D721Med (cell line): ENCODE data around the gene PCBP3.

Source experiments
- DNase-seq: peaks from one replicate; pipeline ENCODE4 v3.0.0; 2011; ENCODE audit warnings: low spot score; ENCODE audit not compliant: insufficient read length
- FAIRE-seq: peaks from 2 replicates; lab custom pipeline; 2011; peaks lifted over from hg19 to GRCh38; lab: Jason Lieb, UNC
- CTCF ChIP-seq: IDR thresholded peaks from 2 replicates; pipeline ENCODE4 v1.5.1; 2012; ENCODE audit warnings: mild to moderate bottlenecking, control low read depth; ENCODE audit not compliant: insufficient read depth; ENCODE audit errors: missing control alignments

The PCBP3 gene

GRCh38 chr21:45859762-45860357, 216.3 kb downstream of the PCBP3 start:
- FAIRE-seq (no peak), DNase-seq (no peak)
- TF ChIP-seq CTCF = no peak

GRCh38 chr21:45860493-45861155, 217.1 kb downstream of the PCBP3 start:
- DNase-seq = no peak
- no peak for FAIRE-seq
- no peak for TF ChIP-seq CTCF

- FAIRE-seq (no peak), DNase-seq (no peak)
- no peak for TF ChIP-seq CTCF
Observed at GRCh38 chr21:45861156-45861870, 217.8 kb downstream of the PCBP3 start.

DNA sequence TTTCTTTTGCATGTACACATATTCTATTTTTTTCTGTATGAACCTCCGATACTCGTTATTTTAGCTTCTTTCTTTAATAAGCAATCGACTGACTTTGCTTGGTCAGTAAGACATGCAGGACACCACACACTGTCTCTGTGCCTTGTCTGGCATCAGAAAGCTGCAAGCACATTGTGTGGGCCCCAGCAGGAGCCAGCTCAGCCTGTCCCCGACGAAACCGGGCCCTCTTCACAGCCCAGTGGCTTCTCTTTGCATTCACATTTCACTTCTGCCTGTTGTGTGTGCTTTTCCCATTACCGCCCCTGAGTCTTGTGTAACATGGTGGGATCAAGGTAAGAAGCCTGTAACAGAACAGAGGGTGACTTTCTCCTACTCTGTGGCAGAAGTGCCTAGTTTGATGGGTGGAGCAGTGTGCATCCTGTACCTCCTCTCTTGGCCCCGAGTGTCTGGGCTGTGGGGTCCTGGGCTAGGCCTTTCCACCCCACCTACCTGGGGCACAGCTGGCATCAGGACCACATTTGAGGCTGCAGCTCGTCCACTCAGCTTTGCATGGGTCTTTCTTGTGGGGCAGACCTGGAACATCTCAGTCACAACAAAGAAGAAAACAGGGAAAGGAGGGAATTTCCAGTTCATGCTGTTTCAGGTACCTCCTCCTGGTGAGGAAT, 219.2 kb downstream of the PCBP3 start:
- no peak for TF ChIP-seq CTCF
- FAIRE-seq = no peak
- no peak for DNase-seq

GRCh38 chr21:45863267-45863666, 219.7 kb downstream of the PCBP3 start:
- FAIRE-seq (no peak), DNase-seq (no peak)
- no peak for TF ChIP-seq CTCF

- no peak for DNase-seq
- TF ChIP-seq CTCF = no peak
- FAIRE-seq = no peak
Observed at GRCh38 chr21:45863751-45864150, 220.2 kb downstream of the PCBP3 start.

DNA sequence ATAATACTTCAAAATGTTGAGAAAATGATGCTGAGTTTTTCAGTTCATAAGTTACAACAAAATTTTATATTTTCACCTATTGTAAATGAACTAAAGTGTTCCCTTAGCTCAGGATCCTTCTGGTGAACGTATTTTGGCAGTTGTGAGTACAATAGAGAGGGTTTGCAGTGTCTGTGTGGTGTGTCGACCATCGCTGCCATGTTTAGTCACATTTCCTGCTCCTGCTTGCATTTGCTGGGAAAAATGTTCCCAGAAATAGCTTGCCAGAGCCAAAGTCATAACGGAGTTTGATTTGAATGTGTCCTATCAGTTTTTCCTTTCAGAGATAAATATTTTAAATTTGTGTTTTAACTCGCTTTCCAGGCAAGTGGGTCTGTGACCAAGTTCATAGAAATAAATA, 220.9 kb downstream of the PCBP3 start:
- TF ChIP-seq CTCF = no peak
- FAIRE-seq (no peak), DNase-seq (no peak)
